H54 (cell line): ENCODE results near the gene CTSO.

Source experiments
- DNase-seq: peaks from one replicate; pipeline ENCODE4 v3.0.0; 2011; ENCODE audit warnings: low spot score, mixed read lengths; ENCODE audit not compliant: insufficient read length
- FAIRE-seq: peaks from 3 replicates; lab custom pipeline; 2011; peaks lifted over from hg19 to GRCh38; lab: Jason Lieb, UNC
- POLR2A ChIP-seq: IDR thresholded peaks from 2 replicates; pipeline ENCODE4 v1.6.1; 2011; ENCODE audit warnings: low read depth, mild to moderate bottlenecking, low read length

The CTSO gene

GRCh38 chr4:155879767-155880166 is 73.9 kb downstream of the CTSO start:
- DNase-seq (no peak), FAIRE-seq (no peak)
- TF ChIP-seq POLR2A, result no peak

- DNase-seq, result no peak
- TF ChIP-seq POLR2A, result no peak
- no peak for FAIRE-seq
Measured at GRCh38 chr4:155878611-155879010, 75.1 kb downstream of the CTSO start.

GRCh38 chr4:155877971-155878370 is 75.7 kb downstream of the CTSO start:
- TF ChIP-seq POLR2A, result no peak
- FAIRE-seq (no peak), DNase-seq (no peak)

GRCh38 chr4:155875878-155876277 is 77.8 kb downstream of the CTSO start:
- no peak for FAIRE-seq

More at GRCh38 chr4:155875878-155876277, 77.8 kb downstream of the CTSO start:
- no peak for TF ChIP-seq POLR2A
- no peak for DNase-seq
